Right ventricle myocardium superior (tissue), 1 donor: ENCODE data around the gene RASAL1. TPM values are rescaled to one million over a fixed set of nuclear protein-coding genes. Genes with fewer than 3 reads are reported as not detected.
"Not testable (repeated sequence)": the region's sequence is repeated elsewhere in the genome, so short reads cannot be mapped to it uniquely, and the experiment has no call there.

Experiments
- ATAC-seq: fragments of 200-7000 bp; cut with Tn5 transposase; one replicate; pipeline ENCODE4 v1.9.1; 2020; ENCODE audit warnings: mild to moderate bottlenecking; ENCODE audit not compliant: poor library complexity
- DNase-seq: peaks from one replicate; pipeline ENCODE4 v3.0.0-alpha.2; 2020
- intact Hi-C: fragments of 100-400 bp; cut with DNase I; formaldehyde crosslinking; loops from one replicate; pipeline ENCODE4 v1.11.2; 2022
- total RNA-seq: library from RNA; stranded (reverse); fragmentation: NEBNext Ultra II Directional; extraction: Animal tissue kit (Norgen Biotek cat#: 25700); gene quantifications from one replicate; pipeline ENCODE4 v1.2.1, GENCODE V29; 2021
- donor health status: DM: no; HTN: yes; CAD: no; lungs with severe emphysema.

RASAL1 gene
- total RNA-seq, 1 donor from 2014 or later: not detected

DNA sequence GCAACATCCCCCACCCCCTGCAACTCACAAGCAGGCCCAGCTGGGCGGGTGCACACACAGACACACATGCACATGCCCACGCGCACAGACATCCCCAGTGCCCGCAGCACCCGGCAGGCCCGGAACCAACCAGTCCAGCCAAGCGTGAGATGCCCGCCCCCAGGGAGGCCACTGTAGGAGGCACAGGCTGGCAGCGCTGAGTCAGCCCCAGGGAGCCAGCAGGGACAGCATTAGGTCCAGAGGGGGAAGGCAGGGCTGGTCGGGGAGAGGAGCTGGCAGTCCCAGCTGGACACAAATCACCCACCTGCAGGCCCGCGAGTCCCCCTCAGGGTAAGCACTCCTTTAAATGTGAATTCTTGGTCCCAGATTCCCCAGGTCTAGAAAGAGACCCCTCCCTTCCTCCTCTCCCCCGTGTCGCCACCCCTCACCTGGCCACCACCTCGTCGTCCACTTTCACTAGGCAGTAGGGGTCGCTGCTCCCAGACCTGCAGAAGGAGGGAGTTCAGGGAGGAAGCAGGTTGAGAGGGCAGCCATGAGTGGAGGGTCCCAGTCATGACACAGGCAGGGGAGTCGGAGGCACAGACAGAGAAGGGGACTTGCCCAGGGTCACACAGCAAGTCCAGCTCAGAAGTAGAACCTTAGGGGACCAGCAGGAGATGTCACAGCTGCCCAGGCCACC, 5.0 kb downstream of the RASAL1 start:
- no peak for ATAC-seq
- intact Hi-C loops: no loop called here
- DNase-seq: peak; percentile 41

DNA sequence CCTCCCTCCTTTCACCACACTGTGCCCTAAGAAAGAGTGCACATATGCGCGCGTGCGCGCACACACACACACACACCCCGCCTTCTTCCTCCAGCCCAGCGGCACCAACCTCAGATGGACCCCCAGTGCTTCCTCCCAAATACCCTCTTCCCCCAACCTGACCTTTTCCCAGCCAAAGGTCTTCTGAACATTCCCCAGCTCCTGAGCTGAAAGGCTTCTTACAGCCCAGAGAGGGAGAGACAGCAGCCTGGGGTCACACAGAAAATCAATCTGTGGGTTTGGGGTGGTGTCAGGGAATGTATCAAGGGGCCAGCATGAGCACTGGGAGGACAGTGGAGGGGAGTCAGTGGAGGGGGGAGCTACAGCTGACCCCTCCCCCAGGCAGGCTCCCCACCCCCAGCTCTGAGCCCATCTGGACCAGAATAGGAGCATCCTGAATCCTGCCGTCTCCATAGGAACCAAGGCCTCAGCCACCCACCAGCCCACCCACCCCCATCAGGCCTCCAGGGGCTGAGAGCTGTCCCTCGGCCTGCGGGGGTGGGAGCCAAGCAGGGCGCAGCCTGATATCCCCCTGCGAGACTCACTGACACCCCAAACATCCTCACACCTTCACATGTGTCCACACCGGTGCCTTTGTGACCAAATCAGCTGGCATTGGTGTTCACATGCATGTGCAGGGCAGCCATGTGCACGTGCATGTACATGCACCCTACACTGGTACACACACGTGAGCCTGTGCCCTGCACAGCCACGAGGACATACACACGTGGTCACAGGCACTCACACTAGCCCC, 5.7 kb downstream of the RASAL1 start:
- DNase-seq: peak; percentile 2
- intact Hi-C loops: no loop called here
- ATAC-seq: no peak

DNA sequence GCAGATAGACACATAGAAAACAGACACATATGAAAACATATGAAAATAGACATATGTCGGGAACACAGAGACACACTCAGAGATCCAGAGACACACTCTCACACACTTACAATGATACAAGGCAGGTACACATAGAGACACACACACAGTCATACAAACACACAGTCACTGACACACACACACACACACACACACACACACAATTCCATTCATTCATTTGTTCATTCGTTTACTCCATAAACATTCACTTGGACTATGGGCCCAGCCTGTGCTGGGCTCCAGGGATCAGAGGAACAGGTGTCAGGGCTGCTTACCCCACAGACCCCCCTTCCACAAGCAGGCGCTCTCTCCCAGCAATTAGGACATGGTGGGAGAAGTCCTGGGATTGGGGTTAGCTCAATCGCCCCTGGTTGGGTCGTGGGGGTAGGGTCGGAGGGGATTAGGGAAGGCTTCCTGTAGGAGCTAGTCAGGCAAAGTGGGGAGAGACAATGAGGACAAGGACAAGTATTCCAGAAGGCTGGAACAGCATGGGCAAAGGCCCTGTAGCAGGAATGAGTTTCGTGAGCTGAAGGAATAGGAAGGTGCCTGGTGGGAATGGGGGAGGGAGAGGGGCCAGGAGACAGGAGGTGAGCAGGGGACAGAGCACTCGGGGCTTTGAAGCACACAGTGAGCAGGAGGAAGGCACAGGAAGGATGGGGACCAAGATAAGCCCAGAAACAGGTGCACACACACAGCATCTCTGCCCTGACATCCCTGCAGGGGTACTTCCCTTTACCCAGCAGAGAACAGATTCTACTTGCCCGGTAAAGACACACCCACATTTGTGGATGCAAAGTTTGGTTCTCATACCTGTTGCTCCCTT, 6.5 kb downstream of the RASAL1 start:
- intact Hi-C loops: no loop called here
- ATAC-seq: no peak
- no peak for DNase-seq

DNA sequence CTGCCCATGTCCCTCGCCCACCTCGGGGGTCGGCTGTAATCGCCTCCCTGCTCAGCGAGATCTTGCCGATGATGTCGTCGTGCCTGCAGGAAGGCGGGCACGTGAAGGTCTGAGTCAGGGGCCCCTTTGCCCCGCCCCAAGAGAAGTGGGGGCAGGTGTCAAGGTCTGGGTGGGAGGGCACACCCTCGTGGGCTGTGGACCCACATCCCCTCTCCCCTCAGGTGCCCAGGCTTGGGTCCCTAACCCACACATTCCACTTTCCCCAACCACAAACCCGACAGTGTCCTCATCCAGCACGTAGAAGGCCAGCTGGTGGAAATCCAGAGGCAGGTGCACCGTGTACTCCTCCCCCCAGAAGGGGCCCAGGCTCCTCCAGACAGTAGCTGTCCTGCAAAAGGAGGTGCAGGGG, 7.8 kb downstream of the RASAL1 start:
- DNase-seq (peak; percentile 20), ATAC-seq (no peak)
- intact Hi-C loops: no loop called here

GRCh38 chr12:113120670-113121370, 14.7 kb downstream of the RASAL1 start:
- ATAC-seq: no peak
- peak; percentile 8 for DNase-seq

DNA sequence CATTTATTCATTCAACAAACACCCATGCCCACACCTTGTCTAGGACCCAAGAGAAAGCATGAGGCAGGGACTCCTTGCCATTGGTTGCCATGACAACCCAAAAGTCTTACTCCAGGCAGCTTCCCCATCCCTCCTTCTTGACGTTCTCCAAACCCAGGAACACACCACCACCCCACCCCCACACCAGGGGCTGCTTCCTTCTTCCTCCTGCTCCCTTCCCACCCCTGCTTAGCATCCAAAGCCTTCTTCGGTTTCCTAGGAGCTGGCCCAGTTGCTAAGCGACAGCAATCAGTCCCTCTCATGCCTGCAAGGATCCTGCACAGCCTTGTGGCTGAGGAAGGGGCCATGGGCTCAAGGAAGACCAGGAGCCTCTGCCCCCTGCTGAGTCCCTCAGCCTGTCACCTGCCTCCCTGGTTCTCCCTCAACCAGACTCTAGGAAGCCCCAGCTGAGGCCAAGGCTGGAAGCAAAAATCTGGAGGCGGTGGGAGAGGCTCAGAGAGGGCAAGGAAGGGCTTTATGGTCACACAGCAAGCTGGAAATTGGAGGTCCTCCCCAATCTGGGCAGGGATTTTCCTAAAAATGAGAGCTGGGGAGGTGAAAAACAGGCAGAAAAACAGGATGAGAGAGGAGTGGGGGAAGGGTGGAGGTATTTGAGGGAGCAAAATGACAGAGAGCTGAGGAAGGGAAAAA, 15.4 kb downstream of the RASAL1 start:
- ATAC-seq (no peak), DNase-seq (peak; percentile 5)
- intact Hi-C loops: no loop called here

More at GRCh38 chr12:113120670-113121370, 14.7 kb downstream of the RASAL1 start:
- intact Hi-C loops: no loop called here

DNA sequence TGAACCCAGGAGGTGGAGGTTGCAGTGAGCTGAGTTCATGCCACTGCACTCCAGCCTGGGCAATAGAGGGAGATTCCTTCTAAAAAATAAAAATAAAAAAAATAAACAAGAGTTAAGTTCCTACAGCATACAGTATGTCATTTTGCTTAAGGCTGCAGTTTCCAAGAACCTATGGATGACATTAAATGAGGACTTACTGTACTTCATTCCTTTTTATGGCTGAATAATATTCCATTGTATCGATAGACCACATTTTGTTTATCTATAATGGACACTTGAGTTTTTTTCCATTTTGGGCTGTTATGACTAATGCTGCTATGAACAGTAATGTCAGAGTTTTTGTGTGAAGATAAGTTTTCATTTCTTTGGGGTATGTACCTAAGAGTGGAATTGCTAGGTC, 17.4 kb downstream of the RASAL1 start:
- intact Hi-C loops: no loop called here
- DNase-seq: no peak
- ATAC-seq: no peak

GRCh38 chr12:113117684-113118083, 17.9 kb downstream of the RASAL1 start:
- DNase-seq, intact Hi-C loops, ATAC-seq: not testable (repeated sequence)

- DNase-seq (peak; percentile 30), ATAC-seq (no peak)
- intact Hi-C loops: no loop called here
Observed at GRCh38 chr12:113116875-113117274, 18.7 kb downstream of the RASAL1 start.

- ATAC-seq (no peak), DNase-seq (peak; percentile 26)
- intact Hi-C loops: no loop called here
Observed at GRCh38 chr12:113115455-113116126, 20.0 kb downstream of the RASAL1 start.

DNA sequence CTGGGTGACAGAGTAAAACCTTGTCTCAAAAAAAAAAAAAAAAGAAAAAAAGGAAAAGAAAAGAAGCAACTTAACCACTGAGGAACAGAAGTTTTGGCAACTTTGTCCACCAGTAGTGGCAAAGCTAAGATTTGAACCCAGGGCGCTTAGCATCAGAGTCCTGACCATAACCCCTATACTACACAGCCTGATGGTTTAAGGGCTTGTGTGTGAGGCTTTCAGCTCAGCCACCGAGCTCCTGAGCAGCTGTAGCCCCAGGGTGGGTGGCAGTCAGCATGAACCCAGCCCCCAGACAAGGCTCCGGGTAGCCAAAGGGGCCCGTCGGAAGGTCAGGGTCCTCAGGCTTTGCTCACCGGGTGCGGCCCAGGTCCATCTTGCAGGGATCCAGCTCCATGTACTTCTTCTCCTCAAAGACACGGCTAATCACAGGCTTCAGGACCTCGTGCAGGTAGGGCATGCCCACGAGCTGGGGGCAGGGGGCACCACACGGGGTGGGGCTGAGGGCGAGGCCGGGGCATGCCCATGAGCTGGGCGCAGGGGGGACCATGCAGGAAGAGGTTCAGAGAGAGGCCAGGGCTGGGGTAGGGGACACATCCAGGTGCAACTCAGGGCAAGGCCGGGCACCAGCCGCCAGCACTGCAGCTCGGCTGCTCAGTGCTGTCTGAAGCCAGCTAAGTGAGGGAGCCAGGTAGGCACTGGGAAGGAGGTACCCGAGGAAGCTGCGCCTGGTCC, 20.9 kb downstream of the RASAL1 start:
- ATAC-seq (no peak), DNase-seq (peak; percentile 15)
- intact Hi-C loops: no loop called here

DNA sequence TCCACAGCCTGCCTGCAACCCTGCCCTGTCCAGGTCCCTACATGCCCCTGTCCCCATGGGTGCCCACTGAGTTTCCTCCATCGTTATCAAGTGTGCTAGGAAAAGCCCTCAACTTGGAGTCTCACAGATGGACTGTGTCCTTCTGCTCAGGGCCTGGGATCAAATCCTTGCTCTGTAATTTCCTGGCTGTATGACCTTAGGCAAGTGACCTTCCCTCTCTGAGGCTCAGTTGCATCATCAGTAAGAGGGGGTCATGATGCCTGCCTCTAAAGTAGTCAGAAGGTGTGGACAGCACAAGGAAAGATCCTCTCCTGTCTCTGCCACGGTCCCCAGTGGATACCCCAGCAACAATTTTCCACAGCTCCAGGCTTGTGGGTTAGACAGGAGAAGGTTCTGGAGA, 22.2 kb downstream of the RASAL1 start:
- DNase-seq: peak; percentile 5
- ATAC-seq: no peak
- intact Hi-C loops: no loop called here

- intact Hi-C loops: no loop called here
- DNase-seq (peak; percentile 29), ATAC-seq (no peak)
Observed at GRCh38 chr12:113112043-113112899, 23.3 kb downstream of the RASAL1 start.

GRCh38 chr12:113111247-113111646, 24.3 kb downstream of the RASAL1 start:
- no peak for ATAC-seq
- intact Hi-C loops: no loop called here
- no peak for DNase-seq

DNA sequence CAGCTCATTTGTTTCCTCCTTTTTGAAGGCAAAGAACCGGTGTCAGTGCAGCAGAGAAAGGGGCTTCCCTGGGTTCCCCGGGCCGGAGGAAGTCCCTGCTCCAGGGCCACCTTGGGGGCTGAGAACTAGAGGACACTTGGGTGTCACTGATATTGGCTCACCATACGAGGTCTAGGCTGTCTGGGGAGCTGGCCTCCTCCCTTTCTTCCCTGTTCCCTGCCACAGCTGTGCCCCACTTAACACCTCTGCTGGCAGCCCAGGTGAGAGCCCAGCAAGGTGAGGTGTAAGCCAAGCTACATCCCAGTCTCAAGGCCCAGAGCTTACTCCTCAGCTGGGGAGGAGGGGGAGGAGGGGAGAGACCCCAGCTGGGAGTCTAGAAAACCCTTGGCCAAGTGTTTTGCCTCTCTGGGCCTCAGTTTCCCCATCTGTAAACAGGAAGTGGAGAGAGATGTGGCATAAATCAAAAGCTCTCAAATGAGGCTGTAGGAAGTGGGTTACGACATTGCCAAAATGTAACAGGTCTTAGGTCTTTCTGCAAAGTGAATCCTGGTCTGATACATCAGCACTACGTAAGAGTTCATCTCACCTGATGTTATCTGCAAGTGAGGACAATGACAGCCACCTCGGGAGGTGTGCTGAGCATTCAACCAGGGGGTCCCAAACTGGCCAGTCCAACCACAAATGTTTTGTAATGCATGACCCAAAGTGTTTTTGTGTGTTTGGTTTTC, 25.5 kb downstream of the RASAL1 start:
- intact Hi-C loops: no loop called here
- DNase-seq: no peak
- ATAC-seq: no peak
